Erythroblast (primary cell): ENCODE data around the gene VANGL2.

ENCODE experiments used
- DNase-seq, 2 experiments: peaks; one replicate each; lab custom pipeline; 2025; lab: John Stamatoyannopoulos, UW
- GATA1 ChIP-seq: IDR thresholded peaks from 2 replicates; pipeline ENCODE4 v1.6.1; 2011; ENCODE audit warnings: low read depth, mild to moderate bottlenecking, control low read depth, low read length, moderate library complexity
- POLR2A ChIP-seq: IDR thresholded peaks from 2 replicates; pipeline ENCODE4 v1.6.1; 2011; ENCODE audit warnings: mild to moderate bottlenecking, low read length

VANGL2 gene

DNA sequence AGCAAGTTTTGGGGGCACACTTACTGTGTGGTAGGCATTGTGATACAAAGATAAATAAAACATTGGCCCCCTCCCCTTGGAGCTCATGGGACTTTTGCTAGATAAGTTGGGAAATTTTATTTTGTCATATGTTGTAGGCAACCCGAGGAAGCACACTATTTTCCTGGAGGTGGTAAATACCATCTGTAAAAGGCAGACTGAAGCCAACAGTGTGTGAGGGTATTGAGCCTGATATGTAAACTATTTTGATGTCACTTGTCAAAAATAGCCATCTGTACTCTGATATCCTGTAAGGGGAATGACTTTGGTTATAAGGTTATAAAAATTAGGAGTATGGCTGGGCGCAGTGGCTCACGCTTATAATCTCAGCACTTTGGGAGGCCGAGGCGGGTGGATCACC is 30.6 kb downstream of the VANGL2 start:
- TF ChIP-seq POLR2A (no peak), GATA1 (no peak)
- DNase-seq, result no peak

DNA sequence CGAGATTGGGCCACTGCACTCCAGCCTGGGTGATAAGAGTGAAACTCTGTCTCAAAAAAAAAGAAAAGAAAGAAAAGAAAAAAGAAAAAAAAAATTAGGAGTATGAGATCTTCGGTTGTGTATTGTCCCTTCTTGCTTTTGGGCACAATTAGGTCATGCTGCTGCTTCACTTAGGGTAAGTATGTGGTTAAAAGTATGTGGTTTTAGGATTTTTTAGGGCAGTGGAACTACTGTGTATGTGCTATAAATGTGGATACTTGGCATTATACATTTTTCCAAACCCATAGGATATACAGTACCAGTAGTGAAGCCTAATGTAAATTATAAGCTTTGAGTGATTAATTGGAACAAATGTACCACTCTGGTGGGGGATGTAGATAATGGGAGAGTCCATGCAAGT is 31.2 kb downstream of the VANGL2 start:
- DNase-seq, result no peak
- TF ChIP-seq GATA1 (no peak), POLR2A (no peak)

GRCh38 chr1:160432371-160432786 is 32.0 kb downstream of the VANGL2 start:
- no peak for DNase-seq
- TF ChIP-seq POLR2A (no peak), GATA1 (no peak)

DNA sequence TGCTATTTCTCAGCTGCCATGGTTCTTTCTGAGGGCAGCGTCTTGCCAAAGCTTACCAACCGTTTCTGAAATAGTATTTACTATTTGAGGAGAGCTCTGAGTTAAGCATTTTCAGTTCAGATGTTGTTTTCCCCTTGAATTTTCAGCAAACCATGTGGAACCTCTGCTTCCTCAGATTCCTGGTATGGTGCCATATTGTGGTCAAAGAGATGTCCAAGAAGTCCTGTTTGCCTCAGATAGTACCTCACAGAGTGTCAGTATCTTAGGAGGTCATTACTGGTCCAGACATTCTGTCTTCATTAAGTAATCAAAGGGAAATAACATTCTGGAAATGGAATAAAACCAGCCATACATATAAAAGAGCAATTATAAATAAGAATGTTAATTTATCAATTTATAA is 36.6 kb downstream of the VANGL2 start:
- no peak for DNase-seq

GRCh38 chr1:160437432-160438316 is 37.3 kb downstream of the VANGL2 start:
- DNase-seq, result no peak
- no peak for TF ChIP-seq GATA1
- TF ChIP-seq POLR2A, result no peak

More for the DNA sequence above, 36.6 kb downstream of the VANGL2 start:
- TF ChIP-seq GATA1 (no peak), POLR2A (no peak)

- no peak for TF ChIP-seq POLR2A
- TF ChIP-seq GATA1, result no peak
- DNase-seq, result no peak
Observed at GRCh38 chr1:160438317-160438918, 38.1 kb downstream of the VANGL2 start.

DNA sequence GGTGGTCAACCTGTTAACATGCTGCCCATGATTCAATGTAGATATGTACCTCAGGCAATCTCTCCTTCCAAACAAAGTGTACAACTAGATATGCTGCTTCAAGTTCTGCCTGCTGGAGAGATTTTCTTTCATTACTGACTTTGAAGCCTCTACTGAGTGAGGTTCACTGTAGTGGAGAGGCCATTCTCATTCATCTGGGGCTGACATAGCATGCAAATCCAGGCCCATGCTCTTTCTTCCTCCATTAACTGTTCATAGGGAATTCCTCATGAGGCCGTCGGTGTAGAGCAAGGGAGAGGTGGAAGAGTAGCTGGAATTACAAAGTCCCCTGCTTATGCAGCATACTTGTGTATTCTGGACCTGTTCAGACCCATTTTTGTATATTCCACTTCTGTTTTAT is 38.6 kb downstream of the VANGL2 start:
- TF ChIP-seq GATA1 (no peak), POLR2A (no peak)
- DNase-seq, result no peak

- no peak for DNase-seq
- TF ChIP-seq POLR2A (no peak), GATA1 (no peak)
Observed at GRCh38 chr1:160439718-160440117, 39.4 kb downstream of the VANGL2 start.

- TF ChIP-seq GATA1 (no peak), POLR2A (no peak)
- DNase-seq, result peak in 1 of 2 experiments; percentile 39
Observed at GRCh38 chr1:160446945-160447600, 46.7 kb downstream of the VANGL2 start.

- DNase-seq, result no peak
- TF ChIP-seq POLR2A (no peak), GATA1 (no peak)
Observed at GRCh38 chr1:160449494-160449893, 49.1 kb downstream of the VANGL2 start.

- DNase-seq, result no peak
Observed at GRCh38 chr1:160451119-160451858, 50.9 kb downstream of the VANGL2 start.

GRCh38 chr1:160451859-160452232 is 51.5 kb downstream of the VANGL2 start:
- TF ChIP-seq GATA1, result no peak
- no peak for TF ChIP-seq POLR2A
- DNase-seq, result no peak

More at GRCh38 chr1:160451119-160451858, 50.9 kb downstream of the VANGL2 start:
- TF ChIP-seq POLR2A, result no peak

DNA sequence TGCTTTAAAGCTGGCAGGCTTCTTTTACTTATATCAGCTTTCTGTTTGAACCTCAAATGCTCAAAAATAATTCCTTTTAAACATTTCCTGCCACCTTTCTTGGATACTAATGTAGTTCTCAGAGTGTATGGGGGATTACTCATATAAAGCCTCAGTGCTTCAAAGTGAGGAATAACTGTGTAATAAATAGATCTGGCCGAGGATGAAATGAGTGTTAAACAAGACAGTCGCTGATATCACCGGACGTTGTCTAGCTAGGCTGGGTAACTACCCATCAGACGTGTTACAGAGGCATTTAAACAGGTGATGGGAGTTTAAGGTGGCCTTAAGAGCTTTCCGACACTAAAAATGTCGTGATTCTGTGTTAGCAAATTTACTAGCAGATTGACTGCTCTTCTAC is 53.1 kb downstream of the VANGL2 start:
- TF ChIP-seq GATA1 (no peak), POLR2A (no peak)
- no peak for DNase-seq
